Activated CD4-positive, alpha-beta T cell treated with anti-CD3 and anti-CD28 coated beads, Interleukin-2, amount 10 ng/mL, durations not matched to agents 24 days and 14 days (primary cell): ENCODE results near the gene ICAM4. TPM values are rescaled to one million over a fixed set of nuclear protein-coding genes. Genes with fewer than 3 reads are reported as not detected.
"Not testable (repeated sequence)": the region's sequence is repeated elsewhere in the genome, so short reads cannot be mapped to it uniquely, and the experiment has no call there.

Experiments used
- DNase-seq: peaks from one replicate; pipeline ENCODE4 v3.0.0; 2022
- H3K27ac Mint-ChIP-seq: one replicate; pipeline ENCODE4 v1.8.0; 2022; ENCODE audit warnings: mild to moderate bottlenecking, mixed read lengths
- H3K27me3 Mint-ChIP-seq: one replicate; pipeline ENCODE4 v1.8.0; 2022; ENCODE audit warnings: mixed read lengths
- H3K36me3 Mint-ChIP-seq: one replicate; pipeline ENCODE4 v1.8.0; 2022; ENCODE audit warnings: low read depth, mild to moderate bottlenecking, mixed read lengths
- H3K4me1 Mint-ChIP-seq: one replicate; pipeline ENCODE4 v1.8.0; 2021; ENCODE audit warnings: mixed read lengths
- H3K4me3 Mint-ChIP-seq: one replicate; pipeline ENCODE4 v1.8.0; 2022; ENCODE audit warnings: mild to moderate bottlenecking, moderate library complexity, mixed read lengths
- H3K9me3 Mint-ChIP-seq: one replicate; pipeline ENCODE4 v1.8.0; 2021; ENCODE audit warnings: mixed read lengths
- intact Hi-C: fragments of 100-400 bp; cut with micrococcal nuclease; formaldehyde crosslinking; loops from one replicate; pipeline ENCODE4 v1.15.1; 2023
- total RNA-seq: library from RNA; stranded (reverse); gene quantifications from 2 replicates; pipeline ENCODE4 v1.2.3, GENCODE V29; 2022

ICAM4 gene
- 0.71 and 0.79 TPM in 2 replicates for total RNA-seq

GRCh38 chr19:10286803-10287737, at the start of gene ICAM4:
Gene ICAM4 (plus strand): TSS chr19:10286955. CDS start chr19:10287013, 58 bp downstream.
- H3K27ac Mint-ChIP-seq: peak within 1 kb of the TSS; percentile 26
- H3K36me3 Mint-ChIP-seq: peaks cover 35% of the 10 kb centered on the region
- H3K4me1 Mint-ChIP-seq: peaks cover 59% of the 10 kb centered on the region

GRCh38 chr19:10237702-10238101, 49.1 kb upstream of the ICAM4 start:
- Mint-ChIP-seq H3K36me3 (no peaks in the 10 kb centered on the region), H3K4me1 (peaks cover 12% of the 10 kb centered on the region), H3K9me3 (no peaks in the 10 kb centered on the region), H3K4me3 (no peak overlapping the region), H3K27me3 (no peaks in the 10 kb centered on the region), H3K27ac (no peak overlapping the region)
- intact Hi-C loops: no loop called here
- no peak for DNase-seq

More at GRCh38 chr19:10286803-10287737, at the start of gene ICAM4:
- intact Hi-C loops: loop anchor here (1.0 kb wide), 2 partner anchors 8 to 17 kb away; no protein-coding TSS in a partner anchor
- peak; percentile 88 for DNase-seq
- H3K27me3 Mint-ChIP-seq: peaks cover 30% of the 10 kb centered on the region
- no peaks in the 10 kb centered on the region for H3K9me3 Mint-ChIP-seq
- H3K4me3 Mint-ChIP-seq: peak within 1 kb of the TSS; percentile 67

GRCh38 chr19:10238172-10238783, 48.5 kb upstream of the ICAM4 start:
- Mint-ChIP-seq H3K27ac (no peak overlapping the region), H3K4me1 (peaks cover 12% of the 10 kb centered on the region), H3K36me3 (no peaks in the 10 kb centered on the region), H3K4me3 (no peak overlapping the region), H3K9me3 (no peaks in the 10 kb centered on the region), H3K27me3 (no peaks in the 10 kb centered on the region)
- no peak for DNase-seq
- intact Hi-C loops: no loop called here

DNA sequence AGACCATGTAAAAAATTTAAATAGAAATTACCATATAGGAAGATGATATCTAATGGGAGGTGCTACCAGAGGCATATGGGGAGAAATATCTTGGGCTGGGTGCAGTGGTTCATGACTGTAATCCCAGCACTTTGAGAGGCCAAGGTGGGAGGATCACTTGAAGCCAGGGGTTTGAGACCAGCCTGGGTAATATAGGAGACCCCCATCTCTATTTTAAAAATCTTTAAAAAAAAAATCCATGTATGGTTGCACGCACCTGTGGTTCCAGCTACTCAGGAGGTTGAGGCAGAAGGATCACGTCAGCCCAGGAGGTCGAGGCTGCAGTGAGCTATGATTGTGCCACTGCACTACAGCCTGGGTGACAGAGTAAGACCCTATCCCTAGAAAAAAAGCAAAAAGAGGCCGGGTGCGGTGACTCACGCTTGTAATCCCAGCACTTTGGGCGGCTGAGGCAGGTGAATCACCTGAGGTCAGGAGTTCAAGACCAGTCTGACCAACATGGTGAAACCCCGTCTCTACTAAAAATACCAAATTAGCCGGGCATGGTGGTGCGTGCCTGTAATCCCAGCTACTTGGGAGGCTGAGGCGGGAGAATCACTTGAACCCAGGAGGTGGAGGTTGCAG, 44.8 kb upstream of the ICAM4 start:
- H3K4me1 Mint-ChIP-seq, DNase-seq, H3K4me3 Mint-ChIP-seq, H3K36me3 Mint-ChIP-seq, intact Hi-C loops, H3K9me3 Mint-ChIP-seq, H3K27me3 Mint-ChIP-seq, H3K27ac Mint-ChIP-seq: not testable (repeated sequence)

GRCh38 chr19:10243606-10244005, 43.1 kb upstream of the ICAM4 start:
- H3K4me3 Mint-ChIP-seq: no peak overlapping the region
- H3K27me3 Mint-ChIP-seq: no peaks in the 10 kb centered on the region
- no peaks in the 10 kb centered on the region for H3K36me3 Mint-ChIP-seq
- H3K9me3 Mint-ChIP-seq: no peaks in the 10 kb centered on the region
- no peak overlapping the region for H3K27ac Mint-ChIP-seq
- H3K4me1 Mint-ChIP-seq: no peaks in the 10 kb centered on the region
- no peak for DNase-seq
- intact Hi-C loops: no loop called here

GRCh38 chr19:10245189-10245939, 41.4 kb upstream of the ICAM4 start:
- intact Hi-C loops: no loop called here
- no peak for DNase-seq
- H3K4me1 Mint-ChIP-seq: peaks cover 3% of the 10 kb centered on the region
- no peak overlapping the region for H3K4me3 Mint-ChIP-seq
- no peaks in the 10 kb centered on the region for H3K9me3 Mint-ChIP-seq
- no peak overlapping the region for H3K27ac Mint-ChIP-seq
- no peaks in the 10 kb centered on the region for H3K27me3 Mint-ChIP-seq
- H3K36me3 Mint-ChIP-seq: no peaks in the 10 kb centered on the region

GRCh38 chr19:10246511-10246910, 40.2 kb upstream of the ICAM4 start:
- intact Hi-C loops: no loop called here
- no peak overlapping the region for H3K4me3 Mint-ChIP-seq
- H3K36me3 Mint-ChIP-seq: no peaks in the 10 kb centered on the region
- no peaks in the 10 kb centered on the region for H3K27me3 Mint-ChIP-seq
- H3K9me3 Mint-ChIP-seq: no peaks in the 10 kb centered on the region
- H3K4me1 Mint-ChIP-seq: peaks cover 6% of the 10 kb centered on the region
- no peak for DNase-seq
- H3K27ac Mint-ChIP-seq: no peak overlapping the region

DNA sequence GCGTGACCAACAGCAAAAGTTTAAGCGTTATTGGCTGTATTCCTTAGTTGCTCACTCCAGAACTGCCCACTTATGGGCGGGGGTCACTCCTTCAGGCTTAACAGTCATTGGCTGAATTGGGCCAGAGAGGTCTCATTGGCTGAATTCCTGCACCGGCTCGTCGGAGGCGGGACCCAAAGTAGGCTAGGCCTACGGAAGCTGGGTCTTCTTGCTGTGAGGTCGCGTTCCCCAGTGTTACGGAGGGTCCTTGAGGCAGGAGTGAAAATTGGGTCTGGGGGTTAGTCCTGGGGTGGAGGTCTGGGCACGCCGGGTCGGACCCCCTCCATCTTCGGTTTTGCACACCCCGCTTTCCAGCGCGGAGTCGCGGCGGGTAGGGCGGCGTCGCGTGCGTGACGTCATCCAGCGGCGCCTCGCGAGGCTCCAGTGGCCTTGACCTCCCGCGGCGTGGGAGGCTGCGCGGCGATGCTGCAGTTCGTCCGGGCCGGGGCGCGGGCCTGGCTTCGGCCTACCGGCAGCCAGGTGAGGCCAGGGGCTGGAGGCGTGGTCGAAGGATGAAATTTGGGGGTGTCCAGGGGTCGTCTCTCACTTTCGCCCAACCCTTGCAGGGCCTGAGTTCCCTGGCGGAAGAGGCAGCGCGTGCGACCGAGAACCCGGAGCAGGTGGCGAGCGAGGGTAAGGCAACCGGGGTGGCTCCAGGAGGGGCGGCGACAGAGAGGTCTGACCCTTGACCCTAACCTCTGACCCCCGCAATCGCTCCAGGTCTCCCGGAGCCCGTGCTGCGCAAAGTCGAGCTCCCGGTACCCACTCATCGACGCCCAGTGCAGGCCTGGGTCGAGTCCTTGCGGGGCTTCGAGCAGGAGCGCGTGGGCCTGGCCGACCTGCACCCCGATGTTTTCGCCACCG, 34.7 kb upstream of the ICAM4 start, which contains the start of gene MRPL4:
TSS of gene MRPL4 (plus strand) at position 423 of the 903 bp plus-strand sequence. CDS start at position 463, 40 bp downstream.
- Mint-ChIP-seq H3K27ac (peak within 1 kb of the TSS; percentile 95), H3K9me3 (no peaks in the 10 kb centered on the region), H3K4me3 (peak within 1 kb of the TSS; percentile 94), H3K36me3 (peaks cover 36% of the 10 kb centered on the region), H3K27me3 (no peaks in the 10 kb centered on the region), H3K4me1 (peaks cover 23% of the 10 kb centered on the region)
- peak; percentile 99 for DNase-seq
- intact Hi-C loops: loop anchor here (1.0 to 5.0 kb wide), 5 partner anchors 35 to 318 kb away; partner anchors contain the start of genes DNMT1 and PPAN

DNA sequence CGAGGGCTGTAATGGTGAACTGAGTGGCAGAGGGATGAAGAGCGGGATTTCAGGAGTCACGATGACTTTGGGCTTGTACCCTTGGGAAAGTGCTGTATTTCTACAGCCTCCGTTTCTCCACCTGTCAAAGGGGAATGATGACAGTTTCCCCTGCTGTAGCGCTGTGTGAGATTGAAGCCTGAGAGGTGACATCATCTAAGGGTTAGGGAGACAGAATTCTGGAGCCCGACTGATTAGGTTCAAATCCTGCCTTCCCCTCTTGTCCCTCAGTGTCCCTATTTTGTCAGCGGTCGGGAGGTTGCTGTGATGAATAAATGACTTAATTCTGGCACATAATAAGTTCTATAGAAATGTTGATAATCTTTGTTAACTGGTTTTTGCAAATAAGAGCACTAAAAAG, 34.0 kb upstream of the ICAM4 start:
- peaks cover 42% of the 10 kb centered on the region for H3K36me3 Mint-ChIP-seq
- H3K9me3 Mint-ChIP-seq: no peaks in the 10 kb centered on the region
- peaks cover 23% of the 10 kb centered on the region for H3K4me1 Mint-ChIP-seq
- H3K4me3 Mint-ChIP-seq: peak overlapping the region; percentile 94
- DNase-seq: no peak
- peak overlapping the region; percentile 95 for H3K27ac Mint-ChIP-seq
- intact Hi-C loops: loop anchor here (5.0 kb wide), 3 partner anchors 35 to 145 kb away; partner anchors contain the start of gene PPAN
- no peaks in the 10 kb centered on the region for H3K27me3 Mint-ChIP-seq

- Mint-ChIP-seq H3K9me3 (no peaks in the 10 kb centered on the region), H3K27ac (no peak overlapping the region), H3K4me1 (peaks cover 30% of the 10 kb centered on the region), H3K27me3 (no peaks in the 10 kb centered on the region), H3K4me3 (peak overlapping the region; percentile 49), H3K36me3 (peaks cover 57% of the 10 kb centered on the region)
- DNase-seq: no peak
- intact Hi-C loops: loop anchor here (5.0 kb wide), 3 partner anchors 37 to 147 kb away; partner anchors contain the start of gene PPAN
Observed at GRCh38 chr19:10254244-10254643, 32.5 kb upstream of the ICAM4 start.

DNA sequence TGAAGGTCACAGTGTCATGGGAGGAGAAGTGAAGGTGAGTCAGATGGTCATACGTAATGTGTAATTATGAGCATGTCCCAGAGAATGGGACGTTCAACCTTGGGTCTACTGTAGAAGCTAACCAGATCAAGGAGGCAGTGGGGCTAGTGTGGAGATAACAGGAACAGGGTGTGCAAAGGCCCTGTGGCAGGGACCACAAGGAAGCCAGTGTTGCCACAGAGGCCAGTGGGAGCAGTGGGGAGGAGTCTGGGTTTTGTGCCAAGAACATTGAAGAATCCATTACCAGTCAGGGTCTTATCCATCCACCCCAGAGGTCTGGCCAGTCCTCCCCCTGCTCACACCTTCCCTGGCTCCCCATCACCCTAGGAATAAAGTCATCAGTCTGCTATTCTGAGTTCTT, 31.4 kb upstream of the ICAM4 start:
- Mint-ChIP-seq H3K27ac (peak overlapping the region; percentile 9), H3K4me1 (peaks cover 36% of the 10 kb centered on the region), H3K4me3 (no peak overlapping the region), H3K36me3 (peaks cover 63% of the 10 kb centered on the region), H3K27me3 (no peaks in the 10 kb centered on the region), H3K9me3 (no peaks in the 10 kb centered on the region)
- intact Hi-C loops: no loop called here
- no peak for DNase-seq

DNA sequence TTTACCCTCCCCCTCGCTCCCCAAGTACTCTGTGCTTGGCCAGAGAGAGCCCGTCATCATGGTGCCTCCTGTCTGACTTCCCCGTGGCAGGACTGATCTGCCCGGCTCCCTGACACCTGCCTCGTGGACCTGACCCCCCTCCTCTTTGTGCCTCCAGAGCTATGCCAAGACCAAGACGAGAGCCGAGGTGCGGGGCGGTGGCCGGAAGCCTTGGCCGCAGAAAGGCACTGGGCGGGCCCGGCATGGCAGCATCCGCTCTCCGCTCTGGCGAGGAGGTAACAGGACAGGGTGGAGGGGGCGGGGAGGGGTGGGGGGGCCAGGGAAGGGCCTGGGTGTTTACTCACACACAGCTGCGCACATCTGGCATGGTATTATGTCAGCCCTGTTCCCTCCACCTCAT, 30.2 kb upstream of the ICAM4 start:
- Mint-ChIP-seq H3K4me1 (peaks cover 39% of the 10 kb centered on the region), H3K27me3 (no peaks in the 10 kb centered on the region), H3K9me3 (no peaks in the 10 kb centered on the region), H3K4me3 (no peak overlapping the region), H3K36me3 (peaks cover 63% of the 10 kb centered on the region), H3K27ac (no peak overlapping the region)
- intact Hi-C loops: no loop called here
- no peak for DNase-seq
